GM21619 (cell line): ENCODE data around the gene LRRC7.

Experiments used
- ATAC-seq: cut with Tn5 transposase; IDR thresholded peaks from one replicate; pipeline ENCODE4 v1.9.1; 2021; ENCODE audit not compliant: unreplicated experiment

The LRRC7 gene

GRCh38 chr1:69567652-69568420 is at the start of gene LRRC7:
Gene LRRC7 (plus strand): TSS chr1:69567922. CDS start chr1:69568640, 718 bp downstream.
- ATAC-seq: no peak

GRCh38 chr1:69519006-69519405 is 48.7 kb upstream of the LRRC7 start:
- ATAC-seq: no peak

- ATAC-seq: no peak
These were observed 47.4 kb upstream of the LRRC7 start for GRCh38 chr1:69520326-69520725.

GRCh38 chr1:69523032-69523431 is 44.7 kb upstream of the LRRC7 start:
- ATAC-seq: no peak

GRCh38 chr1:69523461-69523860 is 44.3 kb upstream of the LRRC7 start:
- no peak for ATAC-seq

- no peak for ATAC-seq
These were observed 43.7 kb upstream of the LRRC7 start for GRCh38 chr1:69524015-69524414.

- ATAC-seq: no peak
These were observed 40.4 kb upstream of the LRRC7 start for GRCh38 chr1:69527273-69527672.

GRCh38 chr1:69528376-69528775 is 39.3 kb upstream of the LRRC7 start:
- ATAC-seq: no peak

GRCh38 chr1:69533343-69533742 is 34.4 kb upstream of the LRRC7 start:
- ATAC-seq: no peak

GRCh38 chr1:69534829-69535228 is 32.9 kb upstream of the LRRC7 start:
- no peak for ATAC-seq

GRCh38 chr1:69535490-69535889 is 32.2 kb upstream of the LRRC7 start:
- ATAC-seq: no peak

GRCh38 chr1:69540052-69540451 is 27.7 kb upstream of the LRRC7 start:
- no peak for ATAC-seq

- ATAC-seq: no peak
These were observed 16.0 kb upstream of the LRRC7 start for GRCh38 chr1:69551476-69552324.

- no peak for ATAC-seq
These were observed 14.0 kb upstream of the LRRC7 start for GRCh38 chr1:69553726-69554125.

- ATAC-seq: no peak
These were observed 876 bp downstream of the LRRC7 start for GRCh38 chr1:69568421-69569174.

- ATAC-seq: no peak
These were observed 1.4 kb downstream of the LRRC7 start for GRCh38 chr1:69569175-69569541.

GRCh38 chr1:69569576-69570328 is 2.0 kb downstream of the LRRC7 start:
- no peak for ATAC-seq

GRCh38 chr1:69570356-69570755 is 2.6 kb downstream of the LRRC7 start:
- no peak for ATAC-seq

GRCh38 chr1:69572921-69573320 is 5.2 kb downstream of the LRRC7 start:
- ATAC-seq: no peak

- no peak for ATAC-seq
These were observed 6.2 kb downstream of the LRRC7 start for GRCh38 chr1:69573911-69574310.

- no peak for ATAC-seq
These were observed 17.9 kb downstream of the LRRC7 start for GRCh38 chr1:69585666-69586065.
